ENCODE measurements around the gene NPHS1.

NPHS1 gene

DNA sequence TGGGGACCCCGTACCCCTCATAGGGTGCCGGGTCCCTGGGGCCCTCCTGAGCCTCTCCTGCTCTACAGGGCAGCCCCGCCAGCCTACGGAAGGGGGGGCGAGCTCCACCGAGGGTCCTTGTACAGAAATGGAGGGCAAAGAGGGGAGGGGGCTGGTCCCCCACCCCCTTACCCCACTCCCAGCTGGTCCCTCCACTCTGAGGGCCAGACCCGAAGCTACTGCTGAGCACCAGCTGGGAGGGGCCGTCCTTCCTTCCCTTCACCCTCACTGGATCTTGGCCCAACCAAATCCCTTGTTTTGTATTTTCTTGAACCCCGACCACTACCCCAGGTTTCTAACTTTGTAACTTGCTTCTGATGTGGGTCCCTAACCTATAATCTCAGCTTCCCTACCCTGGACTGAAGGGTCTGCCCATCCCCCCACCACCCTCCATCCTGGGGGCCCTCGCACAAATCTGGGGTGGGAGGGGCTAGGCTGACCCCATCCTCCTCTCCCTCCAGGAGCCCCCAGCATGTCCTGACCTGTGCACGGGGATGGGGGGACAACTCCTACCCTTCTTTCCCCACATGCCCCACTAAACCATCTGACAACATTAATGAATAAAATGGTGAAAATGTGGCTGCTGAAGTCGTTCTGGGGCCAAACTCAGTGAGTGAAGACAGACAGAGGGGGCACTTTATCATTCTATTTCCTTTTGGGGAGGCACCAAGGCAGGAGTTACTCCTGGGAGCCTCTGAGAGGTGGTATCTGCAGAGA, 63.9 kb downstream of the NPHS1 start:
- TF ChIP-seq, protein P1, sequence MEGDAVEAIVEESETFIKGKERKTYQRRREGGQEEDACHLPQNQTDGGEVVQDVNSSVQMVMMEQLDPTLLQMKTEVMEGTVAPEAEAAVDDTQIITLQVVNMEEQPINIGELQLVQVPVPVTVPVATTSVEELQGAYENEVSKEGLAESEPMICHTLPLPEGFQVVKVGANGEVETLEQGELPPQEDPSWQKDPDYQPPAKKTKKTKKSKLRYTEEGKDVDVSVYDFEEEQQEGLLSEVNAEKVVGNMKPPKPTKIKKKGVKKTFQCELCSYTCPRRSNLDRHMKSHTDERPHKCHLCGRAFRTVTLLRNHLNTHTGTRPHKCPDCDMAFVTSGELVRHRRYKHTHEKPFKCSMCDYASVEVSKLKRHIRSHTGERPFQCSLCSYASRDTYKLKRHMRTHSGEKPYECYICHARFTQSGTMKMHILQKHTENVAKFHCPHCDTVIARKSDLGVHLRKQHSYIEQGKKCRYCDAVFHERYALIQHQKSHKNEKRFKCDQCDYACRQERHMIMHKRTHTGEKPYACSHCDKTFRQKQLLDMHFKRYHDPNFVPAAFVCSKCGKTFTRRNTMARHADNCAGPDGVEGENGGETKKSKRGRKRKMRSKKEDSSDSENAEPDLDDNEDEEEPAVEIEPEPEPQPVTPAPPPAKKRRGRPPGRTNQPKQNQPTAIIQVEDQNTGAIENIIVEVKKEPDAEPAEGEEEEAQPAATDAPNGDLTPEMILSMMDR (IDR thresholded peaks at IDR 0.05; ENCODE audit: borderline replicate concordance, control extremely low read depth, extremely low read depth, insufficient read depth, missing control alignments): no peak
- in situ Hi-C loops (cut with MboI; ENCODE audit: low sequenced_read_pairs, unreplicated experiment): no loop called here
- DNase-seq (ENCODE audit: low spot score): no peak

DNA sequence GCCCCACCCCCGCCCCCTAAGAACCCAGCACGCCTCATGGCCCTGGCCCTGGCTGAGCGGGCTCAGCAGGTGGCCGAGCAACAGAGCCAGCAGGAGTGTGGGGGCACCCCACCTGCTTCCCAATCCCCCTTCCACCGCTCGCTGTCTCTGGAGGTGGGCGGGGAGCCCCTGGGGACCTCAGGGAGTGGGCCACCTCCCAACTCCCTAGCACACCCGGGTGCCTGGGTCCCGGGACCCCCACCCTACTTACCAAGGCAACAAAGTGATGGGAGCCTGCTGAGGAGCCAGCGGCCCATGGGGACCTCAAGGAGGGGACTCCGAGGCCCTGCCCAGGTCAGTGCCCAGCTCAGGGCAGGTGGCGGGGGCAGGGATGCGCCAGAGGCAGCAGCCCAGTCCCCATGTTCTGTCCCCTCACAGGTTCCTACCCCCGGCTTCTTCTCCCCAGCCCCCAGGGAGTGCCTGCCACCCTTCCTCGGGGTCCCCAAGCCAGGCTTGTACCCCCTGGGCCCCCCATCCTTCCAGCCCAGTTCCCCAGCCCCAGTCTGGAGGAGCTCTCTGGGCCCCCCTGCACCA, 65.0 kb downstream of the NPHS1 start:
- TF ChIP-seq, protein P1 (IDR thresholded peaks at IDR 0.05; ENCODE audit: borderline replicate concordance, control extremely low read depth, extremely low read depth, insufficient read depth, missing control alignments): no peak
- in situ Hi-C loops (cut with MboI; ENCODE audit: low sequenced_read_pairs, unreplicated experiment): no loop called here
- DNase-seq (ENCODE audit: low spot score): no peak

DNA sequence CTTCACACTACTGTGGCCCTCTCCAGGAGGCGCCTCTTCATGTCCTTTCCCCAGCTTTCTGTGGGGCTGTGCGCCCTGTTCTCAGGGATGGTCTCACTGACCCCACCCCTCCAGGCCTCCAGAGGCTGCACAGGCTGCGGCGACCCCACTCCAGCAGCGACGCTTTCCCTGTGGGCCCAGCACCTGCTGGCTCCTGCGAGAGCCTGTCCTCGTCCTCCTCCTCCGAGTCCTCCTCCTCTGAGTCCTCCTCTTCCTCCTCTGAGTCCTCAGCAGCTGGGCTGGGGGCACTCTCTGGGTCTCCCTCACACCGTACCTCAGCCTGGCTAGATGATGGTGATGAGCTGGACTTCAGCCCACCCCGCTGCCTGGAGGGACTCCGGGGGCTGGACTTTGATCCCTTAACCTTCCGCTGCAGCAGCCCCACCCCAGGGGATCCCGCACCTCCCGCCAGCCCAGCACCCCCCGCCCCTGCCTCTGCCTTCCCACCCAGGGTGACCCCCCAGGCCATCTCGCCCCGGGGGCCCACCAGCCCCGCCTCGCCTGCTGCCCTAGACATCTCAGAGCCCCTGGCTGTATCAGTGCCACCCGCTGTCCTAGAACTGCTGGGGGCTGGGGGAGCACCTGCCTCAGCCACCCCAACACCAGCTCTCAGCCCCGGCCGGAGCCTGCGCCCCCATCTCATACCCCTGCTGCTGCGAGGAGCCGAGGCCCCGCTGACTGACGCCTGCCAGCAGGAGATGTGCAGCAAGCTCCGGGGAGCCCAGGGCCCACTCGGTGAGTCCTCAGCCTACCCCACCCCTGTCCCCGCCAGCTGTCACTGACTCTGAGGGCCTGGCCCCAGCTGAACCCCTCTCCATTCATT, 65.8 kb downstream of the NPHS1 start:
- TF ChIP-seq, protein P1 (IDR thresholded peaks at IDR 0.05; ENCODE audit: borderline replicate concordance, control extremely low read depth, extremely low read depth, insufficient read depth, missing control alignments): no peak
- DNase-seq (ENCODE audit: low spot score): no peak
- in situ Hi-C loops (cut with MboI; ENCODE audit: low sequenced_read_pairs, unreplicated experiment): no loop called here

DNA sequence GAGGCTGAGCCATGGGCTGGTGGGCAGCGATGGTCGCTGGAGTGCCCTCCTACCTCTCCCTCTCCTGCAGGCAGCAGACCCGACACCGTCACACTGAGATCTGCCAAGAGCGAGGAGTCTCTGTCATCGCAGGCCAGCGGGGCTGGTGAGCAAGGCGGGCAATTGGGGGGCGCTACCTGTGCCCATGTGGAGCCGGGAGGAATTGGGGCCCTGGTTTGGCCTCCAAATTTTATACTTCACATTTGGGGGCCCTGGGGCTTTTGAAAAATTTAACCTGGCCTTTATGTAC, 67.0 kb downstream of the NPHS1 start:
- in situ Hi-C loops (cut with MboI; ENCODE audit: low sequenced_read_pairs, unreplicated experiment): no loop called here
- TF ChIP-seq, protein P1 (IDR thresholded peaks at IDR 0.05; ENCODE audit: borderline replicate concordance, control extremely low read depth, extremely low read depth, insufficient read depth, missing control alignments): no peak
- no peak for DNase-seq (ENCODE audit: low spot score)

DNA sequence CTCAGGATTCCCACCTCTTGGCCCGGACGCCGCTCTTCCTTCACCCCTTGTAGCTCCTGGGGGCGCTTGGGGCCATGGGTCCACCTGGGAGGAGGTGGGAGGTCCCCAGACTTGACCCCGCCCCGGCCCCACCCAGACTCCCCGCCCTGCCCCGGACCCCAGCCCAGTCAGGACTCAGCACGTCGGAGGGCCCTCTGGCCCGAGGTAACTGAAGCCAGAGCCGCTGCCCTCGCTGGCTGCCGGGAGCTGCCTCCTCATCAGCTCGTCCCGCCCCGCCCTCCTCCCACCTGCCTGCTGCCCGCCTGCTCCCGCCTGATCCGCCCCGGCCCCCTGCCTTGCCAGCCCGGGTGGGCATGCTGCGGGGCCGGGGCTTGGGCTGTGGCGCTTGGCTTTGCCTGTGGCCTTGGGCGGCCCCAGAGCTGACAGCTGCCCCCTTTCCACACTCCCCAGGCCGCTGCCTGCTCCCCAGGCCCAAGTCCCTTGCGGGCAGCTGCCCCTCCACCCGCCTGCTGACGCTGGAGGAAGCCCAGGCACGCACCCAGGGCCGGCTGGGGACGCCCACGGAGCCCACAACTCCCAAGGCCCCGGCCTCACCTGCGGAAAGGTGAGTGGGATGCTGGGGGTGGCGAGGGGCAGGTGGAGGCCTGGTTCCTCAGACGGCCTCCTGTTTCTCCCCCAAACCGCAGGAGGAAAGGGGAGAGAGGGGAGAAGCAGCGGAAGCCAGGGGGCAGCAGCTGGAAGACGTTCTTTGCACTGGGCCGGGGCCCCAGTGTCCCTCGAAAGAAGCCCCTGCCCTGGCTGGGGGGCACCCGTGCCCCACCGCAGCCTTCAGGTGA, 67.6 kb downstream of the NPHS1 start:
- in situ Hi-C loops (cut with MboI; ENCODE audit: low sequenced_read_pairs, unreplicated experiment): no loop called here
- TF ChIP-seq, protein P1 (IDR thresholded peaks at IDR 0.05; ENCODE audit: borderline replicate concordance, control extremely low read depth, extremely low read depth, insufficient read depth, missing control alignments): no peak
- no peak for DNase-seq (ENCODE audit: low spot score)
